ENCODE data around the gene GPR15LG.

GRCh38 chr10:84137811-84138210 is 35.8 kb upstream of the GPR15LG start:
- TF ChIP-seq, protein P1, sequence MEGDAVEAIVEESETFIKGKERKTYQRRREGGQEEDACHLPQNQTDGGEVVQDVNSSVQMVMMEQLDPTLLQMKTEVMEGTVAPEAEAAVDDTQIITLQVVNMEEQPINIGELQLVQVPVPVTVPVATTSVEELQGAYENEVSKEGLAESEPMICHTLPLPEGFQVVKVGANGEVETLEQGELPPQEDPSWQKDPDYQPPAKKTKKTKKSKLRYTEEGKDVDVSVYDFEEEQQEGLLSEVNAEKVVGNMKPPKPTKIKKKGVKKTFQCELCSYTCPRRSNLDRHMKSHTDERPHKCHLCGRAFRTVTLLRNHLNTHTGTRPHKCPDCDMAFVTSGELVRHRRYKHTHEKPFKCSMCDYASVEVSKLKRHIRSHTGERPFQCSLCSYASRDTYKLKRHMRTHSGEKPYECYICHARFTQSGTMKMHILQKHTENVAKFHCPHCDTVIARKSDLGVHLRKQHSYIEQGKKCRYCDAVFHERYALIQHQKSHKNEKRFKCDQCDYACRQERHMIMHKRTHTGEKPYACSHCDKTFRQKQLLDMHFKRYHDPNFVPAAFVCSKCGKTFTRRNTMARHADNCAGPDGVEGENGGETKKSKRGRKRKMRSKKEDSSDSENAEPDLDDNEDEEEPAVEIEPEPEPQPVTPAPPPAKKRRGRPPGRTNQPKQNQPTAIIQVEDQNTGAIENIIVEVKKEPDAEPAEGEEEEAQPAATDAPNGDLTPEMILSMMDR (conservative IDR thresholded peaks at IDR 0.05 in 1 of 2, IDR thresholded peaks at IDR 0.05 in 1 of 2; ENCODE audit: extremely low read depth in 1 of 2, insufficient read depth in 1 of 2, low read depth in 1 of 2, low read length in 2 of 2) = no peak
- TF ChIP-seq EZH2 (IDR thresholded peaks at IDR 0.05; ENCODE audit: borderline replicate concordance, low read length) = no peak
